ENCODE measurements around the gene MYO1G. TPM values are rescaled to one million over a fixed set of nuclear protein-coding genes. Genes with fewer than 3 reads are reported as not detected.
"Not testable (repeated sequence)": the region's sequence is repeated elsewhere in the genome, so short reads cannot be mapped to it uniquely, and the experiment has no call there.

MYO1G gene
- total RNA-seq, 1 experiment from 2014 or later, result 0.41 TPM

DNA sequence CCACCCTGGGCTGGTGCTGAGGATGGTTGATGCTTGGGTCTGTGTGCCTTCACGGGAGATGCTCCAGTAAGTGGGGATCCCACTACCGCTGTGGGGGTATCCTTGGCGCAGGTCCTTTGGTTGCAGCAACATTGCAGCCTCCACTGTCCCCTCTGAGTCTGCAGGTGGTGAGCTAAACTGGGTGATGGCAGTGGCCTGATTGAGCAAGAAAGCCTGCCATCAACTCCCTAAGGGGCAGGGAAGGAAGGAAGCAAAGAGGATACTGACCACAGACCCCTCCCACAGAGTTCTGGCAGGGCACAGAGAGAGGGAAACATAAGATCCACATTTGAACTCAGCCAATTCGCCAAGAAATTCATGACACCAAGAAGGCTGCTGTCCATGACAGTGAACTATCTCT is 43.2 kb downstream of the MYO1G start:
- ATAC-seq (no peak), DNase-seq (ENCODE audit: low read depth, low spot score) (no peak)
- no TSS peak for BruUV-seq (replicated peaks)
- in situ Hi-C loops (cut with HindIII; ENCODE audit: low pct_unique_long_range_greater_than_20kb, low sequenced_read_pairs), result no loop called here
- H3K4me1 ChIP-seq (ENCODE audit: control insufficient read depth, insufficient read depth, low read length), result no peaks in the 10 kb centered on the region
- ChIA-PET CTCF (no interaction called here), POLR2A (no interaction called here)
- no peak overlapping the region for H3K4me3 ChIP-seq (ENCODE audit: low read depth in 2 of 2, low read length in 2 of 2)
- TF ChIP-seq, protein P1, sequence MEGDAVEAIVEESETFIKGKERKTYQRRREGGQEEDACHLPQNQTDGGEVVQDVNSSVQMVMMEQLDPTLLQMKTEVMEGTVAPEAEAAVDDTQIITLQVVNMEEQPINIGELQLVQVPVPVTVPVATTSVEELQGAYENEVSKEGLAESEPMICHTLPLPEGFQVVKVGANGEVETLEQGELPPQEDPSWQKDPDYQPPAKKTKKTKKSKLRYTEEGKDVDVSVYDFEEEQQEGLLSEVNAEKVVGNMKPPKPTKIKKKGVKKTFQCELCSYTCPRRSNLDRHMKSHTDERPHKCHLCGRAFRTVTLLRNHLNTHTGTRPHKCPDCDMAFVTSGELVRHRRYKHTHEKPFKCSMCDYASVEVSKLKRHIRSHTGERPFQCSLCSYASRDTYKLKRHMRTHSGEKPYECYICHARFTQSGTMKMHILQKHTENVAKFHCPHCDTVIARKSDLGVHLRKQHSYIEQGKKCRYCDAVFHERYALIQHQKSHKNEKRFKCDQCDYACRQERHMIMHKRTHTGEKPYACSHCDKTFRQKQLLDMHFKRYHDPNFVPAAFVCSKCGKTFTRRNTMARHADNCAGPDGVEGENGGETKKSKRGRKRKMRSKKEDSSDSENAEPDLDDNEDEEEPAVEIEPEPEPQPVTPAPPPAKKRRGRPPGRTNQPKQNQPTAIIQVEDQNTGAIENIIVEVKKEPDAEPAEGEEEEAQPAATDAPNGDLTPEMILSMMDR (IDR thresholded peaks at IDR 0.05), result no peak
- TF ChIP-seq, protein P2, sequence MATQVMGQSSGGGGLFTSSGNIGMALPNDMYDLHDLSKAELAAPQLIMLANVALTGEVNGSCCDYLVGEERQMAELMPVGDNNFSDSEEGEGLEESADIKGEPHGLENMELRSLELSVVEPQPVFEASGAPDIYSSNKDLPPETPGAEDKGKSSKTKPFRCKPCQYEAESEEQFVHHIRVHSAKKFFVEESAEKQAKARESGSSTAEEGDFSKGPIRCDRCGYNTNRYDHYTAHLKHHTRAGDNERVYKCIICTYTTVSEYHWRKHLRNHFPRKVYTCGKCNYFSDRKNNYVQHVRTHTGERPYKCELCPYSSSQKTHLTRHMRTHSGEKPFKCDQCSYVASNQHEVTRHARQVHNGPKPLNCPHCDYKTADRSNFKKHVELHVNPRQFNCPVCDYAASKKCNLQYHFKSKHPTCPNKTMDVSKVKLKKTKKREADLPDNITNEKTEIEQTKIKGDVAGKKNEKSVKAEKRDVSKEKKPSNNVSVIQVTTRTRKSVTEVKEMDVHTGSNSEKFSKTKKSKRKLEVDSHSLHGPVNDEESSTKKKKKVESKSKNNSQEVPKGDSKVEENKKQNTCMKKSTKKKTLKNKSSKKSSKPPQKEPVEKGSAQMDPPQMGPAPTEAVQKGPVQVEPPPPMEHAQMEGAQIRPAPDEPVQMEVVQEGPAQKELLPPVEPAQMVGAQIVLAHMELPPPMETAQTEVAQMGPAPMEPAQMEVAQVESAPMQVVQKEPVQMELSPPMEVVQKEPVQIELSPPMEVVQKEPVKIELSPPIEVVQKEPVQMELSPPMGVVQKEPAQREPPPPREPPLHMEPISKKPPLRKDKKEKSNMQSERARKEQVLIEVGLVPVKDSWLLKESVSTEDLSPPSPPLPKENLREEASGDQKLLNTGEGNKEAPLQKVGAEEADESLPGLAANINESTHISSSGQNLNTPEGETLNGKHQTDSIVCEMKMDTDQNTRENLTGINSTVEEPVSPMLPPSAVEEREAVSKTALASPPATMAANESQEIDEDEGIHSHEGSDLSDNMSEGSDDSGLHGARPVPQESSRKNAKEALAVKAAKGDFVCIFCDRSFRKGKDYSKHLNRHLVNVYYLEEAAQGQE (IDR thresholded peaks at IDR 0.05; ENCODE audit: insufficient read depth in 1 of 2, low read depth in 2 of 2, low read length in 1 of 2), result no peak
- no peak for TF ChIP-seq SIN3A (IDR thresholded peaks at IDR 0.05; ENCODE audit: borderline replicate concordance, insufficient read depth, low read depth, low read length)
- no peak for TF ChIP-seq POLR2AphosphoS5 (IDR thresholded peaks at IDR 0.05; ENCODE audit: low read depth, low read length)
- no peak for TF ChIP-seq TCF7L2 (IDR thresholded peaks at IDR 0.05; ENCODE audit: low read depth, low read length)
- no peaks in the 10 kb centered on the region for H3K27me3 ChIP-seq (ENCODE audit: control insufficient read depth, insufficient read depth, low read length)
- H3K36me3 ChIP-seq (ENCODE audit: control insufficient read depth, insufficient read depth, low read length), result no peaks in the 10 kb centered on the region
- intact Hi-C loops (cut with micrococcal nuclease; ENCODE audit: unreplicated experiment), result no loop called here
- H3K27ac ChIP-seq (ENCODE audit: low read length), result no peak overlapping the region
- H3K9me3 ChIP-seq (ENCODE audit: control insufficient read depth, insufficient read depth, low read depth, low read length), result no peaks in the 10 kb centered on the region

DNA sequence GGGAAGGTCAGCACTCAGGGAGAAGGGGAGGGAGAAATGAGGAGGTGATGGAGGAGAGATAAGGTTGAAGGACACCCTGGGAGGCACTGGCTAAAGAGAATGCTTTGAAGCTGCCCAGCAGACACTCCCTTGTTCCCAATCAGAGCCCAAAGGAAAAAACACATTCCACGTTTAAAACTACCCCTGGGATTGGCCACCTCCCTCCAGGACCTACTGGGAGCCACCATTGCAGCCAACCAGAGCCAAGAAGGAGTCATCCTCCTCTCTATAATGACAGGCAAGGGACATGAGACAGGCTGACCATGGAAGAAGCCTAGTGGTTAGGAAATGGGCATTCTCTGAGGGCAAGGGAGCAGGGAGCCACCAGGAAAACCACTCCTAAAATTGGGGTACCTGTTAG is 43.8 kb downstream of the MYO1G start:
- POLR2A ChIA-PET, result no interaction called here
- Histone ChIP-seq H3K4me3 (ENCODE audit: low read depth in 2 of 2, low read length in 2 of 2) (no peak overlapping the region), H3K27me3 (ENCODE audit: control insufficient read depth, insufficient read depth, low read length) (no peaks in the 10 kb centered on the region), H3K27ac (ENCODE audit: low read length) (no peak overlapping the region), H3K9me3 (ENCODE audit: control insufficient read depth, insufficient read depth, low read depth, low read length) (no peaks in the 10 kb centered on the region), H3K36me3 (ENCODE audit: control insufficient read depth, insufficient read depth, low read length) (no peaks in the 10 kb centered on the region), H3K4me1 (ENCODE audit: control insufficient read depth, insufficient read depth, low read length) (no peaks in the 10 kb centered on the region)
- in situ Hi-C loops (cut with HindIII; ENCODE audit: low pct_unique_long_range_greater_than_20kb, low sequenced_read_pairs) (no loop called here), intact Hi-C loops (cut with micrococcal nuclease; ENCODE audit: unreplicated experiment) (no loop called here)
- CTCF ChIA-PET, result no interaction called here
- no TSS peak for BruUV-seq (replicated peaks)
- ATAC-seq (no peak), DNase-seq (ENCODE audit: low read depth, low spot score) (no peak)
- TF ChIP-seq, protein P1 (IDR thresholded peaks at IDR 0.05), result no peak
- TF ChIP-seq POLR2AphosphoS5 (IDR thresholded peaks at IDR 0.05; ENCODE audit: low read depth, low read length), result no peak
- TF ChIP-seq SIN3A (IDR thresholded peaks at IDR 0.05; ENCODE audit: borderline replicate concordance, insufficient read depth, low read depth, low read length), result no peak
- no peak for TF ChIP-seq TCF7L2 (IDR thresholded peaks at IDR 0.05; ENCODE audit: low read depth, low read length)
- TF ChIP-seq, protein P2 (IDR thresholded peaks at IDR 0.05; ENCODE audit: insufficient read depth in 1 of 2, low read depth in 2 of 2, low read length in 1 of 2), result no peak

DNA sequence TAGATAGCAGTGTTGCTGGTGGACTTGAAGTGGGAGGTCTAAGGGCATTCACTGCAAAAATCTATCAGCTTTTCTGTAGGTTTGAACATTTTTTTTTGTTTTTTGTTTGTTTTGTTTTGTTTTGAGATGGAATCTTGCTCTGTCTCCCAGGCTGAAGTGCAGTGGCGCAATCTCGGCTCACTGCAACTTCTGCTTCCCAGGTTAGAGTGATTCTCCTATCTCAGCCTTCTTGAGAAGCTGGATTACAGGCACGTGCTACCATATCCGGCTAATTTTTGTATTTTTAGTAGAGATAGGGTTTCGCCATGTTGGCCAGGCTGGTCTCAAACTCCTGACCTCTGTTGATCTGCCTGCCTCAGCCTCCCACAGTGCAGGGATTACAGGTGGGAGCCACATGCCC is 44.3 kb downstream of the MYO1G start:
- H3K4me3 ChIP-seq (ENCODE audit: low read depth in 2 of 2, low read length in 2 of 2); ATAC-seq; in situ Hi-C loops (cut with HindIII; ENCODE audit: low pct_unique_long_range_greater_than_20kb, low sequenced_read_pairs); POLR2A ChIA-PET; DNase-seq (ENCODE audit: low read depth, low spot score); H3K4me1 ChIP-seq (ENCODE audit: control insufficient read depth, insufficient read depth, low read length); H3K27ac ChIP-seq (ENCODE audit: low read length); BruUV-seq (replicated peaks); intact Hi-C loops (cut with micrococcal nuclease; ENCODE audit: unreplicated experiment); H3K9me3 ChIP-seq (ENCODE audit: control insufficient read depth, insufficient read depth, low read depth, low read length); H3K27me3 ChIP-seq (ENCODE audit: control insufficient read depth, insufficient read depth, low read length); H3K36me3 ChIP-seq (ENCODE audit: control insufficient read depth, insufficient read depth, low read length); CTCF ChIA-PET: not testable (repeated sequence)
